CD1c-positive myeloid dendritic cell (primary cell): ENCODE data around the gene NUP205.
"Not testable (repeated sequence)": the region's sequence is repeated elsewhere in the genome, so short reads cannot be mapped to it uniquely, and the experiment has no call there.

Experiments used
- DNase-seq: peaks from one replicate; pipeline ENCODE4 v3.0.0-alpha.2; 2016; ENCODE audit errors: extremely low spot score

NUP205 gene

DNA sequence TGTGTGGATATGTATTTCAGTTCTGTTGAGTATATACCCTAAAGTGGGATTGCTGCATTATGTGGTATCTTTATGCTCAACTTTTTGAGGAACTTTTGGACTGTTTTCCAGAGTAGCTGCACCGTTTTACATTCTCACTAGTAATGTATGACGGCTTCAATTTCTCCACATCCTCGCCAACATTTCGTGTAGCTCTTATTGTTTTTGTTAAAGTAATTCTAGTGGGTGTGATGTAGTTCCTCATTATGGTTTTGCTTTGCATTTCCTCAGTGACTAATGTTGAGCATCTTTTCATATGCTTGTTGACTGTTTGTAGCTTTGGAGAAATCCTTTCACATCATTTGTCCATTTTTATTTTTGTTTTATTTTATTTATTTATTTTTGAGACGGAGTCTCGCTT, 109.1 kb downstream of the NUP205 start:
- DNase-seq, result peak; percentile 83

DNA sequence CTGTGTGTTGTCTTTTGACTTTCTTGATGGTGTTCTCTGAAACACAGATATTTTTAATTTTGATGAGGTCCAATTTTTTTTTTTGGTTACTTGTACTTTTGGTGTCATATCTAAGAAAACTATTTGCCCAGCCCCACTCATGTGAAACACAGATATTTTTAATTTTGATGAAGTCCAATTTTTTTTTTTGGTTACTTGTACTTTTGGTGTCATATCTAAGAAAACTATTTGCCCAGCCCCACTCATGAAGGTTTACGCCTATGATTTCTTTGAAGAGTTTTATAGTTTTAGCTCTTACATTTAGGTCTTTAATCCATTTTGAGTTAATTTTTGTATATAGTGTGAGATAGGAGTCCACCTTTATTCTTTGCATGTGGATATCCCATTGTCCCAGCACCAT, 109.9 kb downstream of the NUP205 start:
- not testable (repeated sequence) for DNase-seq

DNA sequence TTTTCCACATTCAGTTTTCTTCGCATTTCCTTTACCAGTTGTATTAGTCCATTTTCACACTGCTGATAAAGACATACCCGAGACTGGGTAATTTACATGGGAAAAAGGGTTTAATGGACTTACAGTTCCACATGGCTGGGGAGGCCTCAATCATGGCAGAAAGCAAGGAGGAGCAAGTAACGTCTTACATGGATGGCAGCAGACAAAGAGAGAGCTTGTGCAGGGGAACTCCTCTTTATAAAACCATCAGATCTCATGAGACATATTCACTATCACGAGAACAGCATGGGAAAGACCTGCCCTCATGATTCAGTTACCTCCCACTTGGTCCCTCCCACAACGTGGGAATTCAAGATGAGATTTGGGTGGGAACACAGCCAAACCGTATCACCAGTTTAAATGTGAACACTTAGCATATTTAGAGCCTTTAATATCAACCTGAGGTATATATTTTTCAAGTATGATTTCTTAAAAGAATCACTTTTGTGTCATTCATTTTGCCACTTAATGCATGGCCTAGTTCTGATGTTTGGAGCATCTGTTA, 111.2 kb downstream of the NUP205 start:
- DNase-seq, result not testable (repeated sequence)

DNA sequence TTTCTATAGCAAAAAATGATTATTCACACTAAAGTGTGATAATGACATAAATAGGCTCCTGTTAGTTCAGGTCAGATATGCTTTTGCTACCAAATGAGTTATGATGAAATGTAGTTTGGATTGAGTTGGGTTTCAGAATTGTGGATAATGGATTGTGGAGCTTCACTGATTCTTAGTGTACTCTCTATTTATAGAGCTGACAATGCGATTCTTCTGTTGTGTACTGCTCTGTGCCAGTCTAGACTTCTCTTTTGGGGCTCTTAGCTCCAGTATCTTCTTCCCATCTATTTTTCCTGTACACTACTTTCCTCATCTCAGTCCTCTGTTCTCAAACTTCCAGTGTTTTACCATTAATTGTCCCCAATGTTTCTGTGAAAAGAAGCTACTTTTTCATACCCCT, 112.1 kb downstream of the NUP205 start:
- DNase-seq, result no peak

DNA sequence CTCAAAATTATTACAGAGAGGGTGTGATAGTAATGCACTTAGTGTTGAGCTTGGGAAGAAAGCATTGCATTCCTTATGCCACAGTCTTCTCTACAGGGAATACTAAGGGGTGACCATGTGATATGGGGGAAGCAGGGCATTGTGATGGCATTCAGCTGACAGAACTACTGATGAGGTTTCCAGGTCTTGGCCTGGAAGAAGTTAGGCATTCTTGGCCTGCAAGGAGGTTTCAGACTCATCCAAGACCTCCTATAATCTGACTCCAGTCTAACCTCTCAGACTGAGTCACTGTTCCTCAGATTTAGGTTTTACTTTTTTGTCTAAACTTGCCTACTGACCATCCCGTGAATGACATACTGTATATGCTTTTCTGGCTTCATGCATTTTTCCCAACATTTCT, 112.5 kb downstream of the NUP205 start:
- DNase-seq, result no peak

DNA sequence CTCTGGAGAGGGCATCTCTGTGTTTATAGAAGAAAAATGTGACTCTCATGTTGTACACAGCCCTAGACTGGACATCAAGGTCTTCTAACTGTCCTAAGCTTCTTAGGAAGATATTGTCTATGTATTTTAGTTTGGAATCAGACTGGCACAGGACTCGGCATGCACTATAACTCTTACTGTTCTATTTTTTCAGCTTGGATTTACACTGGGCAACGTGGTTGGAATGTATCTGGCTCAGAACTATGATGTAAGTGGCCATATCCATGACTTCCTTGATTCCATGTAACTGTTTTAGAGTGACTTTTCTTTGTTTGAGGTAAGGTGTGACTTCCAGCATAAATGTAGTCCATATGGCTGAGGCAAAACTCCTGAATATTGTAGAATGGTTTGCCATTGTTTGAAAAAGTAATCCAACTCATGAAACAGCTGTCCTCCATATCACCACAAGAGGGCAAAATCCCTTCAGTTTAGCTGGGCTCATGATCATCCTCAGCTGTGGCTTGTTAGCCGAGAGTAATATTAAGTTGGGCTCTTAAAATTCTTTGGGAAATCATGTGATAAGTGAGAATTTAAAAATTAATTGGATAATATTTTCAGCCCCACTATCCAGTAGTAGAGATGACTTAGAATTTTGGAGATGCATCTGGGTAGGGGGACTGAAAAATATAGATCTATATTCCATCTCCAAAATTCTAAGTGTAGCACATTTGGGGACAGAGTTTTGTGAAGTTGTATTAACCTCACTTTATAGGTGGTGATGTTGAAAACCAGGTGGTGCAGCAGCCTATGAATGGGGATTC, 115.0 kb downstream of the NUP205 start:
- DNase-seq, result peak; percentile 40

DNA sequence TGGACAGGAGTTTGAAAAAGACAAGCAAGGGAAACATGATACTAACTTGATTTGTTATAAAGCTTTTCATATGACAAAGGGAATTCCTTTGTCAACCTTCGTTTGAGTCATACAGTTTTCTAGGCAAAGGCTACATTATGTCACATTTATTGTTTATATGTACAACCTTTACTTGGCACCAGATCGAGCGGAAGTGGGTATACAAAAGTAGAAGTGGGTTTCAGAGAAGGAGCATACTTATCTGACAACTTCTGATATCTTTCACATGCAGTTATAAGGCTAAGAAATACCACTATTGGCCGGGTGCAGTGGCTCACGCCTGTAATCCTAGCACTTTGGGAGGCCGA, 115.6 kb downstream of the NUP205 start:
- DNase-seq, result no peak

DNA sequence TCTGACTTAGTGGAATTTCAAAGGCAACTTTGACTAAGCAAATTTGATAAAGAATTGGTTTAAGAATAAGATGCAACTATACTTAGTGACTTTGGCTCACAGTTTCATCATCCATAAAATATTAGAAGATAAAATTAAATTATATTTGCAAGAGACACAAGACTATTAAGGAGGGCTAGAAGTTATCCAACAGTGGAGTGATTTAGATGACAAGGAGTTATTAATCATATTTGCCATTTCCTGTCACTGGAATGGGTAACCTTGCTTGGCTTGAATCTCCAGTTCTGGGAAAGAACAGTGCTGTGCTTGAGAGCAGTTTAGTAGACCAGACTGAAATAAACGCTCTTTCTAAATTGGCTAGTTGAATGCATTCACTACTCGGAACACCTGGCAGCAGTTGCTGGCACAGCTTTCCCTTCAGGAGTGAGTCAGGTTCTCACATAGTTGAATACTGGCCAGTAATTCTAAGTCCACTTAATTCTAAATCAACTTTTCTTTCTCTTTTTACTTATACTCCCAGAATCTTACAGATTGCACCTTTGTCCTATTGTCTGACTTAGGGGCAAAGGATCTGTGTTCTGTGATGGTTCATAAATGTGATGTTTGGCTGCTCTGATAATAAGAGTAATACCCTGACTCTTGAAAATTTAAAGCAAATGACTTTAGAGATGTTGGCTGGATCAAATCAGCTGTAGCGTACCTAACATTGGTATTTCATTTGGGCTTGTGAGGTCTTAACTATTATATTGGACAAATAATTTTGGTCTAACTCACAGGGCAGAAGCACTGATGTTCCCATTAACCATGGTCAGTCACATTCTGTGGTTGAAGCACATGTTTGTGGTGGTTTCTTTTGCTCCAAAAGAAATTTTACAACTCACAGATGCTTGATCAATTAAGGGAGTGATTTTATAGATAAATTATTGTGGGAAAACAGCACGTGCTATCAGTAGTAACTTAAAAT, 121.2 kb downstream of the NUP205 start:
- no peak for DNase-seq

DNA sequence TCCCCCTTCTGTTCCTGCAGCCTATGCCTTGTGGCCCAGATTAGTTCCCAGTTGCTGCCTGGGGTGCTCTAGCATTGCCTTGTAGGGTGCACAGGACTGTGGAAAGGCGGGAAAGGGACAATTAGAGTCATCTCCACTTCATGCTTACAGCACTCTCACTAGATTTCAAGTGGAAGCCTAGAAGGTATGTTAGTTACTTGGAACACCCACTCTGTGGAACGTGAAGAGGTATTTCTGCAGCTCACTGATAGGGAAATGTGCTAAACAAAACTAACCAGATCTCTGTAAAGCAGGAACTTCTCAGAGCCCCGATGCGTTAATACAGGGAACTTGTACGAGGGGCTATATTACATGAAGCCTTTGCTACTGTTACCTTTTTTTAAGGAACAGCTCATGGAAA, 124.0 kb downstream of the NUP205 start:
- DNase-seq, result no peak

DNA sequence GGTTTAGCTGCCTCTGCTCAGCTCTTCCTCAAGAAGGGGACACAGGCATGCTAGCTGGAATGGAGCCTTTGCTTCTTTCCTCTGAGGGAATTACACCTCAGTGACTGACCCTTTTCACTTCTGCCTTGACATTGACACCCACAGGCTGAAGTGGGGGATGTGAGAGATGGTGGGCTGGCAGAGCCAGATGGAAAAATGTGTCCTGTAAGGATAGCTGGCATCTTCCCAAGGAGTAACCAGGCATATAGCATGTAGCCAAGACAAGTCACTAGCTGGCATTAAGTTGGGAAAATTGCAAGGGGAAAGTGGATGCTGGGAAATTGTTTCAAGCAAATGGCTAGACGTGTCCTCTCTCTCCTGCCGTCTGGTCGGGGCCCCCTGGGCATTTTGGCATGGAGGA, 124.5 kb downstream of the NUP205 start:
- no peak for DNase-seq

DNA sequence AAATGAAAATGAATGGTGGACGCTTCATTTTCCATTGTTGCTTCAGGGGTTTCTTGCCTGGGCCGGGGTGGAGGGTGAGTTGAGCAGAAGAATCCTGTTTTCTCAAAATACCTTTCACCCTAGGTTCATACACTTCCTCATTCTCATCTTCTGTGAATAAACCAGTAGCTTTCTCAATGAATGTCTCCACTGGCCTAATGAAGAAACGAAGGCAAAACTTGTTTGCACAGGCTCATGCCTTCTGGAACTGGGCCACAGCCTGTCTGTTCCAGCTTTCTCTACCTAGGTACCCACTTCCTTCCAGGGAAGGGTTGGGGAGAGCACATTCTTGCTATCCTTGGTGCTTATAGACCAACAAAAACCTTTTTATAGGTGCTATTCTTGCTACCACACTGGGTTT, 125.9 kb downstream of the NUP205 start:
- DNase-seq, result no peak

DNA sequence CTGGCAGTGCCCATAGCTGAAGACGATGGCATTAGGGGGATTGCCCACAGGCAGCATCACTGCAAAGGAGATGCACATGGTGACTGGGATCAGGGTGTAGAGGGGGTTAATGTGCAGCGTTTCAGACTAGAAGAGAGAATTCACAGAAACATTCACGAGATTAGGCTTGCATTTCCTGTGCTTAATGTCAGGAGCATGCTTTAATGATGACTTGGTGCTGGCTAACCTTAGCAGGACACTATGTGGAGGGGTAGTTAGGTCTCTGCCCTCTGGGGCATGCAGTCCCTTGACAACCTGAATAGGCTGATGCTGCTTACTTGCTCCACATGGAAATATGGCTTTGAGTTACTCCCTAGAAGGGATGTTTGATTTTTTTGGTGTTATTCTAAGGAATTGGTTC, 126.4 kb downstream of the NUP205 start:
- no peak for DNase-seq

DNA sequence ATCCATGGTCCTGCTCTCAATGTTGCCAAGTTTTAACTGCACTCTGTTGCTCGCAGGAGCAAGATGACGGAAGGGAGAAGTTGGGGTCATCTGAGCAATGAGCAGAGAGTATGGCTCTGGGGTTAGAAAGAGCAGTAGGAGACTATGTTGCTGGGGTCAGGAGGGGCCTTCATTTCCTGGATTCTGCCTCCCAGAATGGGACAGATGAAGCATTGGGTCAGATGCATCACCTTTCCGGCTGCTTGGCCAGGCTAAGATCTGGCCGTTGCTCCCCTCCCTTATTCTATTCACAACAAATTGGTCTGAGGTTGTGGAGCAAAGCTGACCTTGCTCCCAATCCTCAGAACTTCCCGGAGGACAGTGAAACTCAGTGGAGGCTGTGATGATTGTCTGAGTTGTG, 127.0 kb downstream of the NUP205 start:
- no peak for DNase-seq

DNA sequence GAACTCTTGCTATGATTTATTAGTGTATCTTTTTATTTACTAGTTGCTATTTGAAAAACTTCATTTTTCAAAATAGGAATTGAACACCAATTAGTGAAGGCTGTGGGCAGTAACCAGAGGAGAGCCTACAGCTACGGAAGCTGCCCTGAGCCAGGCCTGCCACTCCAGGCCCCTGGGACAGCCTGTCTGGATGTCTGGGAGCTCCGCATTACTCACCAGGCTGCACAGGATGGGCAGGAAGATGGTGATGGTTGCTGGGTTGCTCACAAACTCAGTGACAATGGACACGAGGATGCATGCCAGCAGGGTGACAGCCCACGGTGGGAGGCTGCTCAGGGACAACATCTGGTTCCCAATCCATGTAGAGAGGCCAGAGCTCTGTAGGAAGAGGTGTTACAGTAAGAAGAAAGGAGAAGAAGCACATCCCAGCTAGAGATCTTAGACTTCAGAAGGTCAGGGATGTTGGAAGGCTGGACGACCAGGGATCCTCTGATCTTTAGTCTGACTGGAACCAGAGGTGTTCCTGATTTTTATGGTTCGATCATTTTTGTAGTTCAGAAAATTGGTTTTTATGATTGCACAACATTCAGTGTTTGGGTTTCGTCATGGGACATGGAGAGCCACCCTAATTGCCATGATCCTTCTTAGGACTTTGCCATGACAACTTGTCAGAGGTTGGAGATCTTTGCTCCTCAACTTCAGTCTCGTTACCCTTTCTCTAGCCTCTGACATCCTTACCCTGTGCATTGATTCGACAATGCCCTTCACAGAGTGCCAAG, 127.8 kb downstream of the NUP205 start:
- DNase-seq, result no peak

DNA sequence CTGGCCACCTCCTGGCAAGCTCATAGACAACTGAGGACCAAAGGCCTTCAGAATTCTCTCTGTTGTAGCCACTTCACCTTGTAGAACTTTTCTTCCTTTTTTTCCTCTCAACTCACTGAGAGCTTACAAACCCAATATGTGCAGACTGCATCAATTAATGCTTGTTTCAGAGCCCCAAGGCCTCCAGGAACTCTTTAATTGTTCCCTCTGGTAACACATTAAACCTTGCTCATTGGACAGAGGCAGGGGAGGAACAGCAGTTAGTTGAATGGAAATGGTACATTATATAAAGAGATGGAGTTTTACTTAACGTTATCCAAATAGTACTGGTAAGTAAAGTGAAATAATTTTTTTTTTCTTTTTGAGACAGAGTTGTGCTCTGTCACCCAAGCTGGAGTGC, 129.7 kb downstream of the NUP205 start:
- no peak for DNase-seq

DNA sequence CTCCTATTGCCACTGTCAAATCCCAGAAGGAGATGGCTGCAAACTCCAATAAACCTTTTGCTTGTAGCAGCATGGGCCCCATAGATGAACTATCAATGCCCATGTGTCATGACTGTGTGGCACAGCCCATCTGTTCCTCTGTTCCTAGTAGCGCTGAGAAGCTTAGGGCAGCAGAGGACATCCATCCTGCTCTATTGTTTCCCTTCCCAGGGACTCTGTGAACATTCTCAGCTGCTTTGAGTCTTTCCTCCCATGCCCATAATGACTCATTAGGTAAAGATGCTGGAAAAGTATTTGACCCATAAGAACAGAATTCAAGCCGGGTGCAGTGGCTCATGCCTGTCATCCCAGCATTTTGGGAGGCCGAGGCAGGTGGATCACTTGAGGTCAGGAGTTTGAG, 132.8 kb downstream of the NUP205 start:
- DNase-seq, result no peak

DNA sequence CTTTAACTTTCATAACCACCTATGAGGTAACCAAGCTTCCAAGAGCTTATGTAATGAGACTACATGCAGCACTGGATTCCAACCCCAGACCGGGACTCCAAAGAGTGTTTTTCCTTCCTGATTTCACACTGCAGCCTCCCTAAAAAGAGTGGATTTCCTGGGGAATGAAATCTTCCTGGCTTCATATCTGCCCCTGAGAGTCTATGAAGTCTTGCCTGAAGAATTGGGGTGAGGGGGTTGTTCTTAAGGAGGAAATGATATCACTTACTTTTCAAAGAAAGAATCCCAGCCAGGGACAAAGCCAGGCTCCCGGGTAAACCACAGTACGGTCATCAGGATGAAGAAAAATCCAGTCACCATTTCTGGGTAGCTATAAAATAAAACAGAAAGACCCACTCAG, 134.3 kb downstream of the NUP205 start:
- no peak for DNase-seq

DNA sequence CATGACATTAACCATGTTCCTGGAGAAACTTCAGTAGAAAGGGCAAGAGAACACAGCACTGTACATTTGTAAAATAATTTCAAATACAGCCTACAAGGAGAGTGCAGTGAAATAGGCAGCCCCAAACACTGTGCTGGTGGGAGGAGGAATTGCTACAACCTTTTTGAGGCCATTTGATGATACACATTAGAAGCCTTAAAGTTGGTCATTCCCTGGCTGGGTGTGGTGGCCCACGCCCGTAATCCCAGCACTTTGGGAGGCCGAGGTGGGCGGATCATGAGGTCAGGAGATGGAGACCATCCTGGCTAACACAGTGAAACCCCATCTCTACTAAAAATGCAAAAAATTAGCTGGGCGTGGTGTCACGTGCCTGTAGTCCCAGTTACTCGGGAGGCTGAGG, 134.9 kb downstream of the NUP205 start:
- not testable (repeated sequence) for DNase-seq

DNA sequence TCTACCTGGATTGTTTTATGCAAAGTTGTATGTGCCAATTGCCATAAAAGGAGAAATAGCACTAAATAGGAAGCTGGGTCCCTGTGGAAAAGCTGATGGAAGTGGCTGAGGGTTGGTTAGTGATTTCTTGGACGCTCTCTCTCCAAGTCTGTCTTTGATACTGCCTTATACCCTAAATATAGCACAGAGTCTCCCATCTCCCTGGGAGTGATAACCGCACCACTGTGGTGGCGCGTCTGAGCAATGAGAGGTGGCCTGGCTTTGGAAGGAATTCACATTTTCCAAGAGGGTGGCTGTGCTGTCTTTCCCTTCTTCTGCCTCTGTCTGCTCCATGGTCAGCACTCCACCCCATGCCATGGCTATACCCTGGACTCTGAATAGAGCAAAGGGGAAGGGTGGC, 135.8 kb downstream of the NUP205 start:
- no peak for DNase-seq

DNA sequence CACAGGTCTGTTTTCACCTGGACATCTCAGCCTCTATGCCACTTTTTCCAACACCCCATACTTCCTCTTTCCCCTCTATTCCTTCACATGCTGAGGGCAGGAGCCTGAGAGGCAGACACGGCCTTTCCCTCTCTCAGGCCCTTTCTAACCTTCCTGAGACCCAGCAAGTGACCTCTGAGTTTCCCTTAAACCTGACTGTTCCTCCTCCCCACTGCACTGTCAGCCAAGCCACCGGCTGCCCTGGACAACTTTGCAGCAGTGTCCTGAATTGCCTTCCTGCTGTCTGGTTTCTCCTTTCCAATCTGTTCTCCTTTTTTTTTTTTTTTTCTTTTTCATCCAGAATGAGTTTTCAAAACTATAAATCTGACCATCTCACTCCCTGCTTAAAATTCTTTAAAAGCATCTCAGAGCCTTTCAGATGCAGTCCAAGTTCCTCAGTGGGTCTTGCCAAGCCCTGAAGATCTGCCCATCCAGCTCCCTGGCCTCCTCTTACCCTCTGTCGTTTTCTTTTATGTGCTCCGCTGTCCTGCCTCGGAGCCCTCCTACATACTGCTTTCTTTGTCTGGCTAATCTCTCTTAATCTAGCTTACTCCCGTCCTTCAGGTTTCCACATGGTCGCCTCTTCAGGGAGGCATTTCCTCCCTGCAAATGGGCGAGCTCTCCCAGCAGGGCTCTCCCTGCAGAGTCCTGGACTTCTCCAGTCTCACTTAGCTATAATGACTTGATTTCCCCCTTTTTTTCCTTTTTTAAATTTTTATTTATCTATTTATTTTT, 139.7 kb downstream of the NUP205 start:
- no peak for DNase-seq
